HG03432 (cell line): ENCODE measurements around the gene MRPL12.
A peak's percentile ranks its signal among the peaks of the same experiment; 100 is the strongest.

Source experiments
- ATAC-seq: cut with Tn5 transposase; IDR thresholded peaks from one replicate; pipeline ENCODE4 v1.9.1; 2021; ENCODE audit warnings: mild to moderate bottlenecking, moderate library complexity; ENCODE audit not compliant: unreplicated experiment

MRPL12 gene

GRCh38 chr17:81715107-81715871 lies 12.1 kb downstream of the MRPL12 start:
- no peak for ATAC-seq

- ATAC-seq: no peak
Measured at GRCh38 chr17:81715872-81716673, 12.9 kb downstream of the MRPL12 start.

GRCh38 chr17:81716674-81716996 lies 13.5 kb downstream of the MRPL12 start:
- ATAC-seq: no peak

- no peak for ATAC-seq
Measured at GRCh38 chr17:81717049-81717765, 14.0 kb downstream of the MRPL12 start.

GRCh38 chr17:81717766-81718089 lies 14.6 kb downstream of the MRPL12 start:
- ATAC-seq: no peak

- no peak for ATAC-seq
Measured at GRCh38 chr17:81719410-81720266, 16.5 kb downstream of the MRPL12 start.

- no peak for ATAC-seq
Measured at GRCh38 chr17:81720267-81721071, 17.3 kb downstream of the MRPL12 start.

GRCh38 chr17:81722184-81723120 lies 19.3 kb downstream of the MRPL12 start:
- no peak for ATAC-seq

GRCh38 chr17:81723651-81724209 lies 20.6 kb downstream of the MRPL12 start:
- no peak for ATAC-seq

GRCh38 chr17:81725439-81725838 lies 22.3 kb downstream of the MRPL12 start:
- ATAC-seq: no peak

- no peak for ATAC-seq
Measured at GRCh38 chr17:81726004-81726403, 22.8 kb downstream of the MRPL12 start.

- ATAC-seq: no peak
Measured at GRCh38 chr17:81727324-81728031, 24.3 kb downstream of the MRPL12 start.

GRCh38 chr17:81733507-81734404 lies 30.6 kb downstream of the MRPL12 start:
- peak; percentile 46 for ATAC-seq

GRCh38 chr17:81734405-81735263 lies 31.5 kb downstream of the MRPL12 start:
- no peak for ATAC-seq

- ATAC-seq: no peak
Measured at GRCh38 chr17:81735264-81736102, 32.3 kb downstream of the MRPL12 start.
